ENCODE measurements around the gene SPATC1L. TPM values are rescaled to one million over a fixed set of nuclear protein-coding genes. Genes with fewer than 3 reads are reported as not detected.

Gene SPATC1L
- total RNA-seq (2013) = 2.8 TPM
- polyA plus RNA-seq (1 to 10 TPM; 3.3 to 6.7 (median 5.8) TPM), polyA minus RNA-seq (1.9 and 6.0 TPM in 2 replicates), total RNA-seq (0.25 to 2.7 (median 1.4) reads per million in 11 experiments)

- no peaks in the 10 kb centered on the region for H3K27me3 ChIP-seq (ENCODE audit: control insufficient read depth in 2 of 2, insufficient read depth in 2 of 2, low read length in 2 of 2)
- peaks cover 4 to 5% of the 10 kb centered on the region in 2 donors for H3K4me1 ChIP-seq (ENCODE audit: control insufficient read depth in 1 of 2, insufficient read depth in 2 of 2, low read length in 2 of 2)
- no peaks in the 10 kb centered on the region for H3K9me3 ChIP-seq (replicated peaks in 1 of 2; ENCODE audit: control insufficient read depth in 1 of 2, insufficient read depth in 1 of 2, low read length in 2 of 2)
- H3K9ac ChIP-seq (ENCODE audit: insufficient read depth, low read length, poor library complexity, severe bottlenecking) = peak within 1 kb of the TSS; percentile 63
- peak within 1 kb of the TSS; percentile 93 for H2AFZ ChIP-seq (ENCODE audit: insufficient read depth, low read depth, low read length, poor library complexity, severe bottlenecking)
- intact Hi-C loops (cut with micrococcal nuclease) = loop anchor here (2.0 to 10.0 kb wide), 3 partner anchors 43 to 141 kb away; partner anchors contain the start of genes LSS (in 2 of the 2), C21orf58 (in 1 of the 2) and PCNT (in 1 of the 2)
- peak; percentile 35 to 62 (median 51) for DNase-seq
- Mint-ChIP-seq H3K36me3 (no peaks in the 10 kb centered on the region), H3K4me1 (peaks cover 15% of the 10 kb centered on the region), H3K27me3 (ENCODE audit: low read depth in 3 of 3) (peaks cover 0 to 2% (median under 1%) of the 10 kb centered on the region in 3 donors), H3K4me3 (peak within 1 kb of the TSS; percentile 85 to 90), H3K9me3 (peaks cover 0 to 3% (median 0%) of the 10 kb centered on the region in 7 donors), H3K27ac (peak within 1 kb of the TSS; percentile 89 to 96 (median 95))
- no peaks in the 10 kb centered on the region for H3K79me2 ChIP-seq (ENCODE audit: insufficient read depth, low read length)
- H3K36me3 ChIP-seq (replicated peaks in 1 of 2; ENCODE audit: control insufficient read depth in 1 of 2, insufficient read depth in 2 of 2, low read length in 2 of 2) = no peaks in the 10 kb centered on the region
- TF ChIP-seq, protein P1, sequence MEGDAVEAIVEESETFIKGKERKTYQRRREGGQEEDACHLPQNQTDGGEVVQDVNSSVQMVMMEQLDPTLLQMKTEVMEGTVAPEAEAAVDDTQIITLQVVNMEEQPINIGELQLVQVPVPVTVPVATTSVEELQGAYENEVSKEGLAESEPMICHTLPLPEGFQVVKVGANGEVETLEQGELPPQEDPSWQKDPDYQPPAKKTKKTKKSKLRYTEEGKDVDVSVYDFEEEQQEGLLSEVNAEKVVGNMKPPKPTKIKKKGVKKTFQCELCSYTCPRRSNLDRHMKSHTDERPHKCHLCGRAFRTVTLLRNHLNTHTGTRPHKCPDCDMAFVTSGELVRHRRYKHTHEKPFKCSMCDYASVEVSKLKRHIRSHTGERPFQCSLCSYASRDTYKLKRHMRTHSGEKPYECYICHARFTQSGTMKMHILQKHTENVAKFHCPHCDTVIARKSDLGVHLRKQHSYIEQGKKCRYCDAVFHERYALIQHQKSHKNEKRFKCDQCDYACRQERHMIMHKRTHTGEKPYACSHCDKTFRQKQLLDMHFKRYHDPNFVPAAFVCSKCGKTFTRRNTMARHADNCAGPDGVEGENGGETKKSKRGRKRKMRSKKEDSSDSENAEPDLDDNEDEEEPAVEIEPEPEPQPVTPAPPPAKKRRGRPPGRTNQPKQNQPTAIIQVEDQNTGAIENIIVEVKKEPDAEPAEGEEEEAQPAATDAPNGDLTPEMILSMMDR (IDR thresholded peaks at IDR 0.05) = no peak
- peak within 1 kb of the TSS; percentile 94 for H3K4me2 ChIP-seq (replicated peaks; ENCODE audit: extremely low read depth, low read length, poor library complexity, severe bottlenecking)
- peak within 1 kb of the TSS; percentile 68 to 80 for H3K27ac ChIP-seq (ENCODE audit: low read depth in 1 of 2, low read length in 2 of 2)
- WGBS (ENCODE audit: insufficient coverage) = 13% methylated on average over 15 of the region's 24 CpGs
- peak within 1 kb of the TSS; percentile 54 to 80 (median 63) for H3K4me3 ChIP-seq (replicated peaks in 1 of 3; ENCODE audit: low read depth in 2 of 3, low read length in 3 of 3)
- no peaks in the 10 kb centered on the region for H4K20me1 ChIP-seq (ENCODE audit: insufficient read depth, low read length)
These were observed at the start of gene SPATC1L for GRCh38 chr21:46183910-46184624. SPATC1L (minus strand) TSS chr21:46184459; CDS start chr21:46182816, 1,643 bp downstream.

DNA sequence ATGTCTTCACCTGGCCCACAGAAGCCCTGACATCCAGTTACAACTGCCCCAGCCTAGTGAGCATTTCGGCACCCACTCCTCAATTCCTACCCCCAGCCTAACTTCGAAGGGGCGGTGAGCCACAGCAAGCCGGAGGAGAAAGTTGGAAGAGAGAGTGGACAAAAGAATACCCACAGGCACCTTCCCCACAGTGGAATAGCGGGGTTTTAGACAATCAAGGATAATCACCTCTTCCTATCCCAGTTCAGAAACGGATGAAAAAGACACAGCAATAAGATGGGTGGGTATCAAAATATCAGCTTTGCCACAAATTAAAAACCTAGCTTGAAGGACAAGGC lies 45.6 kb upstream of the SPATC1L start:
- peak overlapping the region in 1 of 7 donors; percentile 2 for H3K27ac Mint-ChIP-seq
- Histone ChIP-seq H3K4me1 (ENCODE audit: control insufficient read depth in 1 of 2, insufficient read depth in 2 of 2, low read length in 2 of 2) (peaks cover 17 to 24% of the 10 kb centered on the region in 2 donors), H3K9me3 (replicated peaks in 1 of 2; ENCODE audit: control insufficient read depth in 1 of 2, insufficient read depth in 1 of 2, low read length in 2 of 2) (no peaks in the 10 kb centered on the region), H3K4me3 (replicated peaks in 1 of 3; ENCODE audit: low read depth in 2 of 3, low read length in 3 of 3) (peak overlapping the region in 2 of 3 experiments; percentile 31 to 74), H3K4me2 (replicated peaks; ENCODE audit: extremely low read depth, low read length, poor library complexity, severe bottlenecking) (peak overlapping the region; percentile 85), H2AFZ (ENCODE audit: insufficient read depth, low read depth, low read length, poor library complexity, severe bottlenecking) (peak overlapping the region; percentile 92), H3K79me2 (ENCODE audit: insufficient read depth, low read length) (peaks cover 4% of the 10 kb centered on the region), H3K9ac (ENCODE audit: insufficient read depth, low read length, poor library complexity, severe bottlenecking) (peak overlapping the region; percentile 35), H3K27me3 (ENCODE audit: control insufficient read depth in 2 of 2, insufficient read depth in 2 of 2, low read length in 2 of 2) (no peaks in the 10 kb centered on the region), H3K27ac (ENCODE audit: low read depth in 1 of 2, low read length in 2 of 2) (no peak overlapping the region), H4K20me1 (ENCODE audit: insufficient read depth, low read length) (no peaks in the 10 kb centered on the region), H3K36me3 (replicated peaks in 1 of 2; ENCODE audit: control insufficient read depth in 1 of 2, insufficient read depth in 2 of 2, low read length in 2 of 2) (peaks cover 13 to 24% of the 10 kb centered on the region in 2 donors)
- peaks cover 26 to 32% of the 10 kb centered on the region in 2 donors for H3K36me3 Mint-ChIP-seq
- peak overlapping the region; percentile 14 to 99 for H3K4me3 Mint-ChIP-seq
- no peak for DNase-seq
- peaks cover 34% of the 10 kb centered on the region for H3K4me1 Mint-ChIP-seq
- no CpG with 5 or more reads among the region's 6 CpGs for WGBS (ENCODE audit: insufficient coverage)
- TF ChIP-seq, protein P1 (IDR thresholded peaks at IDR 0.05) = no peak
- H3K27me3 Mint-ChIP-seq (ENCODE audit: low read depth in 3 of 3) = peaks cover 2 to 7% (median 3%) of the 10 kb centered on the region in 3 donors
- peaks cover 0 to 7% (median 1%) of the 10 kb centered on the region in 7 donors for H3K9me3 Mint-ChIP-seq
- intact Hi-C loops (cut with micrococcal nuclease) = loop anchor here (2.0 to 5.0 kb wide), 3 partner anchors 45 to 92 kb away; partner anchors contain the start of genes SPATC1L (in 2 of the 2), C21orf58 (in 1 of the 2) and PCNT (in 1 of the 2)

Measured in CD14-positive monocyte (primary cell).